ENCODE results near the gene SORL1. TPM values are rescaled to one million over a fixed set of nuclear protein-coding genes. Genes with fewer than 3 reads are reported as not detected.

Gene SORL1
- polyA plus RNA-seq, 1 donor from 2014 or later, result 6.5 TPM

DNA sequence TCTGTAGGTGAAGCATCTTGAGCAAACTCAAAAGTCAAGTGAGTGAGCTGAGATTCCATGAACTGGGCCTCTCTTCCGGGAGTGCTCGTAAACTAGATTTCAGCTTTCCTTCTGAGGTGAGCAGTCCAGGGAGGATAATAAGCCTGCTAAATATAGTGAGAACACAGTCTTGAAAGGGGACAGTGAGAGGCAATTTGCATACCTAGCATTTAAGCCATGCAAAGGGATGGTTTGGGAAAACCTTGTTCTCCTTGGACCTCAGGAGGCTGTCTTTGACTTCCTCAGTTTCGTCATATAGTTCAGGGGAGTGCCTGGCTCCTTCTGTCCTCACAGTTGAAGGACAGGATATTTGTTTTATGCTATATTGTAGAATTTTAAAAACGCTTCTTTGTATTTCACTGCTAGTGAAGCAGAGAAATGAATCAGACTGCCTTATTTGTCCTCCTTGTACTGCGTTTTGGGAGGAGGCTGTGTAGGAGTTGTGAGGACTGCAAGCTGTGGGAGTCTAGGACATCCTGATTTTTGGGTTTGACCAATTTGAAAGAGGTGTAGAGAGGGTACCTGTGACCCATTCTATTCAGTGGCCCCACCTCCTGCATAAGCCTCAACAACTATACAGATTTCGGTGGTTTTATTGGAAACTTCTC lies 11.7 kb downstream of the SORL1 start:
- Histone ChIP-seq H3K4me2 (ENCODE audit: low read length) (no peak overlapping the region), H3F3A (ENCODE audit: insufficient read depth, low read length, poor library complexity, severe bottlenecking) (no peaks in the 10 kb centered on the region), H3K36me3 (ENCODE audit: insufficient read depth, low read length) (no peaks in the 10 kb centered on the region), H2AFZ (ENCODE audit: low read depth, low read length) (no peak overlapping the region), H4K20me1 (ENCODE audit: insufficient read depth) (no peaks in the 10 kb centered on the region), H3K27ac (ENCODE audit: low read length) (no peak overlapping the region), H3K9me2 (ENCODE audit: insufficient read depth, low read length) (no peaks in the 10 kb centered on the region), H3K9me3 (ENCODE audit: low read length) (no peaks in the 10 kb centered on the region), H3K79me2 (replicated peaks; ENCODE audit: insufficient read depth, low read length) (no peaks in the 10 kb centered on the region), H3K4me3 (ENCODE audit: low read length) (no peak overlapping the region), H3K9ac (ENCODE audit: low read length) (no peak overlapping the region), H3K27me3 (ENCODE audit: insufficient read depth, low read depth, low read length) (no peaks in the 10 kb centered on the region)
- TF ChIP-seq, protein P1, sequence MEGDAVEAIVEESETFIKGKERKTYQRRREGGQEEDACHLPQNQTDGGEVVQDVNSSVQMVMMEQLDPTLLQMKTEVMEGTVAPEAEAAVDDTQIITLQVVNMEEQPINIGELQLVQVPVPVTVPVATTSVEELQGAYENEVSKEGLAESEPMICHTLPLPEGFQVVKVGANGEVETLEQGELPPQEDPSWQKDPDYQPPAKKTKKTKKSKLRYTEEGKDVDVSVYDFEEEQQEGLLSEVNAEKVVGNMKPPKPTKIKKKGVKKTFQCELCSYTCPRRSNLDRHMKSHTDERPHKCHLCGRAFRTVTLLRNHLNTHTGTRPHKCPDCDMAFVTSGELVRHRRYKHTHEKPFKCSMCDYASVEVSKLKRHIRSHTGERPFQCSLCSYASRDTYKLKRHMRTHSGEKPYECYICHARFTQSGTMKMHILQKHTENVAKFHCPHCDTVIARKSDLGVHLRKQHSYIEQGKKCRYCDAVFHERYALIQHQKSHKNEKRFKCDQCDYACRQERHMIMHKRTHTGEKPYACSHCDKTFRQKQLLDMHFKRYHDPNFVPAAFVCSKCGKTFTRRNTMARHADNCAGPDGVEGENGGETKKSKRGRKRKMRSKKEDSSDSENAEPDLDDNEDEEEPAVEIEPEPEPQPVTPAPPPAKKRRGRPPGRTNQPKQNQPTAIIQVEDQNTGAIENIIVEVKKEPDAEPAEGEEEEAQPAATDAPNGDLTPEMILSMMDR (IDR thresholded peaks at IDR 0.05; ENCODE audit: poor library complexity, severe bottlenecking), result no peak
- no peak for TF ChIP-seq EP300 (conservative IDR thresholded peaks at IDR 0.05; ENCODE audit: poor library complexity, severe bottlenecking)
- no peak for TF ChIP-seq MXI1 (conservative IDR thresholded peaks at IDR 0.05; ENCODE audit: poor library complexity, severe bottlenecking)
- no peak for TF ChIP-seq POLR2AphosphoS5 (IDR thresholded peaks at IDR 0.05)
- no peak for TF ChIP-seq EZH2 (IDR thresholded peaks at IDR 0.05; ENCODE audit: borderline replicate concordance, insufficient read depth, low read length, poor library complexity, severe bottlenecking)
- no peak for TF ChIP-seq RAD21 (conservative IDR thresholded peaks at IDR 0.05)
- TF ChIP-seq, protein P2, sequence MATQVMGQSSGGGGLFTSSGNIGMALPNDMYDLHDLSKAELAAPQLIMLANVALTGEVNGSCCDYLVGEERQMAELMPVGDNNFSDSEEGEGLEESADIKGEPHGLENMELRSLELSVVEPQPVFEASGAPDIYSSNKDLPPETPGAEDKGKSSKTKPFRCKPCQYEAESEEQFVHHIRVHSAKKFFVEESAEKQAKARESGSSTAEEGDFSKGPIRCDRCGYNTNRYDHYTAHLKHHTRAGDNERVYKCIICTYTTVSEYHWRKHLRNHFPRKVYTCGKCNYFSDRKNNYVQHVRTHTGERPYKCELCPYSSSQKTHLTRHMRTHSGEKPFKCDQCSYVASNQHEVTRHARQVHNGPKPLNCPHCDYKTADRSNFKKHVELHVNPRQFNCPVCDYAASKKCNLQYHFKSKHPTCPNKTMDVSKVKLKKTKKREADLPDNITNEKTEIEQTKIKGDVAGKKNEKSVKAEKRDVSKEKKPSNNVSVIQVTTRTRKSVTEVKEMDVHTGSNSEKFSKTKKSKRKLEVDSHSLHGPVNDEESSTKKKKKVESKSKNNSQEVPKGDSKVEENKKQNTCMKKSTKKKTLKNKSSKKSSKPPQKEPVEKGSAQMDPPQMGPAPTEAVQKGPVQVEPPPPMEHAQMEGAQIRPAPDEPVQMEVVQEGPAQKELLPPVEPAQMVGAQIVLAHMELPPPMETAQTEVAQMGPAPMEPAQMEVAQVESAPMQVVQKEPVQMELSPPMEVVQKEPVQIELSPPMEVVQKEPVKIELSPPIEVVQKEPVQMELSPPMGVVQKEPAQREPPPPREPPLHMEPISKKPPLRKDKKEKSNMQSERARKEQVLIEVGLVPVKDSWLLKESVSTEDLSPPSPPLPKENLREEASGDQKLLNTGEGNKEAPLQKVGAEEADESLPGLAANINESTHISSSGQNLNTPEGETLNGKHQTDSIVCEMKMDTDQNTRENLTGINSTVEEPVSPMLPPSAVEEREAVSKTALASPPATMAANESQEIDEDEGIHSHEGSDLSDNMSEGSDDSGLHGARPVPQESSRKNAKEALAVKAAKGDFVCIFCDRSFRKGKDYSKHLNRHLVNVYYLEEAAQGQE (IDR thresholded peaks at IDR 0.05; ENCODE audit: borderline replicate concordance), result no peak
- TF ChIP-seq TAF1 (IDR thresholded peaks at IDR 0.05; ENCODE audit: low read depth), result no peak
- TF ChIP-seq SMC3 (conservative IDR thresholded peaks at IDR 0.05; ENCODE audit: poor library complexity), result no peak

GRCh38 chr11:121464352-121464946 lies 12.3 kb downstream of the SORL1 start:
- TF ChIP-seq MXI1 (conservative IDR thresholded peaks at IDR 0.05; ENCODE audit: poor library complexity, severe bottlenecking) (no peak), EP300 (conservative IDR thresholded peaks at IDR 0.05; ENCODE audit: poor library complexity, severe bottlenecking) (no peak), RAD21 (conservative IDR thresholded peaks at IDR 0.05) (no peak), SMC3 (conservative IDR thresholded peaks at IDR 0.05; ENCODE audit: poor library complexity) (no peak), TAF1 (IDR thresholded peaks at IDR 0.05; ENCODE audit: low read depth) (no peak), POLR2AphosphoS5 (IDR thresholded peaks at IDR 0.05) (no peak), EZH2 (IDR thresholded peaks at IDR 0.05; ENCODE audit: borderline replicate concordance, insufficient read depth, low read length, poor library complexity, severe bottlenecking) (no peak)
- TF ChIP-seq, protein P1 (IDR thresholded peaks at IDR 0.05; ENCODE audit: poor library complexity, severe bottlenecking), result no peak
- TF ChIP-seq, protein P2 (IDR thresholded peaks at IDR 0.05; ENCODE audit: borderline replicate concordance), result no peak
- H3K27ac ChIP-seq (ENCODE audit: low read length), result no peak overlapping the region
- H3K4me3 ChIP-seq (ENCODE audit: low read length), result no peak overlapping the region
- no peaks in the 10 kb centered on the region for H3K36me3 ChIP-seq (ENCODE audit: insufficient read depth, low read length)
- no peak overlapping the region for H3K9ac ChIP-seq (ENCODE audit: low read length)
- H3K79me2 ChIP-seq (replicated peaks; ENCODE audit: insufficient read depth, low read length), result no peaks in the 10 kb centered on the region
- H2AFZ ChIP-seq (ENCODE audit: low read depth, low read length), result no peak overlapping the region
- H3K9me3 ChIP-seq (ENCODE audit: low read length), result no peaks in the 10 kb centered on the region
- H3K27me3 ChIP-seq (ENCODE audit: insufficient read depth, low read depth, low read length), result no peaks in the 10 kb centered on the region
- no peaks in the 10 kb centered on the region for H3K9me2 ChIP-seq (ENCODE audit: insufficient read depth, low read length)
- no peak overlapping the region for H3K4me2 ChIP-seq (ENCODE audit: low read length)
- H4K20me1 ChIP-seq (ENCODE audit: insufficient read depth), result no peaks in the 10 kb centered on the region
- no peaks in the 10 kb centered on the region for H3F3A ChIP-seq (ENCODE audit: insufficient read depth, low read length, poor library complexity, severe bottlenecking)

All from neural cell (in vitro differentiated cells).